GM18505 (cell line): ENCODE measurements around the gene PHOX2B.
"Not testable (repeated sequence)": the region's sequence is repeated elsewhere in the genome, so short reads cannot be mapped to it uniquely, and the experiment has no call there.

Experiments used
- ATAC-seq: cut with Tn5 transposase; IDR thresholded peaks from one replicate; pipeline ENCODE4 v1.9.1; 2021; ENCODE audit not compliant: unreplicated experiment
- POLR2A ChIP-seq: IDR thresholded peaks from 4 replicates; pipeline ENCODE4 v1.6.1; 2011; ENCODE audit warnings: borderline replicate concordance; ENCODE audit not compliant: insufficient read depth, insufficient read length; ENCODE audit errors: extremely low read depth

The PHOX2B gene

DNA sequence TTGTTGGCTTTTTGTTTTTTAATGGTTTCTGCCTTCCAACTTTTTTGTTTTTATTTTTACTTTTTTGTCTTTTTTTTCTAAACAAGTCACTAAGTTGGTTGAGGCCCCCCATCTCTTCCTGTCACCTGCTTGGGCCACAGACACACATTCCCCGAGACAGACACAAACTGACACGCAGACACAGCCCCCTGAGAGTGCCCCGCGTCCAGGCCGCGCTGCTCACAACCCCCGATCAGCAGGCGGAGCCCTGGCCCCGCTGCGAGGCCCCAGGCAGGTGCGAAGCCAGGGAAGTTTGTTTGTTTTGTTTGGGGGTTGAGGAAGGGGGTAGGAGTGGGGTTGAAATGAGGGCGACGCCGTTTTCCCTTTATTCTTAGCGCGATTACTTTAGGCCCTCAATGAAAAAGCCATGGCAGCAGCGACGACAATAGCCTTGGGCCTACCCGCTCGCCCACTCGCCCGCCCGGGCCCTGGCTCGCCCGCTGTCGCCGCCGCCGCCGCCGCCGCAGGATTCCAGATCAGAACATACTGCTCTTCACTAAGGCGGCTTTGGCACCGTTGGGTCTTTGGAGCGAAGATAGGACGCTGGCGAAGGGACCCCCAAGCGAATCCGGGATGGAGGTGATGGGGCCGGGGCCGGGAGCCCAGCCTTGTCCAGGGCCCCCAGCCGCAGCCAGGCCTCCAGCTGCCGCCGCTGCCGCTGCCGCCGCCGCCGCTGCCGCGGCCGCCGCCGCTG lies 3.1 kb downstream of the PHOX2B start:
- no peak for TF ChIP-seq POLR2A
- ATAC-seq, result no peak

DNA sequence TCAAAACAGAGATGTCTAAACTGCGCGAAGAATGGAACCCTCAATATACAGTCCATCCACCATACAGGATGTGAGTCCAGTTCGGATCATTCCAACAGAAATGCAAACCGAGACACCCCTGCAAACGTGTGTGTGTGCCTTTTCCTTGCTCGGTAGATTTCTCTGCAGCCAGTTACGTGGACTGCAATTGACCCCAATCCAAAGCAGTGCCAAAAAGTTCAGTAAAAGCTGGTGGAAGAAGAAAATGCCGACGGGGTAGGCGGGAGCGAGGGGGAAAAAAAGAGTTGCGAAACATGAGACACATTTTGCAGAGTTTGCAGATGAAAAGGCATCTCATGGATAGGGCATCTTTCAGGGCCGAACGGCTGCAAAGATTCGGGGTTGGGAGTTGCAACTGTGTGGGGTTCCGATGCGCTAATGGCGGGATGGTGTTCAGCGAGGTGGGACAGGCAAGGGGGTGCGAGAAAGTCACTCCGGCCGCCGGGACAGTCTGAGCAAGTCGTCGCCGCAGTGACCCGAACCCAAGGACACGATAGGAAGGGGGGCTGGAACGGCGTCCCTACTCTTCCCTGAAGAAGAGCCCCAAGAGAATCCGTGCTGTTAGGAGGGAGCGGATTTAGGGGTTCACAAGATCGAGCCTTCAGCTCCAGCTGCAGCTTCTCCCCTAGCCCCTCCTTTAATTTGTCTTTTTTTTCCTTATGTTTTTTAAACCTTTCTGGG lies 3.8 kb downstream of the PHOX2B start:
- no peak for TF ChIP-seq POLR2A
- ATAC-seq, result no peak

DNA sequence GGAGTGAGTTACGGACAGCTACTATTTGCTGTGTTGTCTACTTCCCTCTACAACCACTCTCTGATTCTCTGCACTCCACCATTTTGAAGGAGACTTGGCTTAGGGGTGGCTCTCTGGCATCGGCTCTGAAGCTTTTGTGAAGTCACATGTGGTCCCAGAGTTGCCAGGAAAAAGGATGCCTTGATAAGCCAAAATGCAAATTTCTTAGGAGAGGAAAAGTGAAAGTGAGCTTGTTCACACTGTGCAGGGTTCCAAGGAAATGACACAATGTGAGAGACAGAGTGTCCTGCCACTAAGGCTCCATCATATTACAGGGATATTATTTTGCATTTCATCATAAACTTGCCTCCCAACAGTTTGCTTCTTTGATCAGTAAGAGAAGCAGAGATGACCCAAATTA lies 7.2 kb downstream of the PHOX2B start:
- ATAC-seq, result no peak
- TF ChIP-seq POLR2A, result no peak

DNA sequence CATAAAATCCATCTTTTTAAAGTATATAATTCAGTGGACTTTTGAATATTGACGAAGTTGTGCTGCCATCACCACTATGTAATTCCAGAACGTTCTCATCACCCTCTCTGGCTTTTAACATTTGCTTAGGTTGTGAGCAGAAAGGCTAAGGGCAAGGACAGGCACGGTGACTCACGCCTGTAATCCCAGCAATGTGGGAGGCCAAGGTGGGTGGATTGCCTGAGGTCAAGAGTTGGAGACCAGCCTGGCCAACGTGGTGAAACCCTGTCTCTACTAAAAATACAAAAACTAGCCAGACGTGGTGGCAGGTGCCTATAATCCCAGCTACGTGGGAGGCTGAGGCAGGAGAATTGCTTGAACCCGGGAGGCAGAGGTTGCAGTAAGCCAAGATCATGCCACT lies 11.0 kb downstream of the PHOX2B start:
- ATAC-seq, result not testable (repeated sequence)

DNA sequence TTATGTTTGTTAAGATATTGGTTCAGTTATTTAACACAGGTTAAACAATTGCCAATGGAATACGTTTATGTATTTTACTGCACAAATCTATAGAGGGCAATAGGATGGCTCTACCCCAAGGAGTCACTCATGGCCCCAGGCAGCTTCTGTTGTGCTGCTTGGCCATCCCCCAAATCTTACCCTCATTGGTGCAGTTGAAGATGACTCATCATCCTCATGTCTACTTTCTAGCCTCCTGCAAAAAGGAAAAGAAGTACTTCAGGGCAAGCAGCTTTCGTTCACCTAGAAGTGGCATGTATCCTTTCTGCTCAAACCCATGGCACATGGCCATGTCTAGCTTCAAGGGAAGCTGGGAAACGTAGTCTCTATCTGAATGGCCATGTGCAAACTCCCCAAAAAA lies 14.2 kb downstream of the PHOX2B start:
- TF ChIP-seq POLR2A, result no peak
- no peak for ATAC-seq

DNA sequence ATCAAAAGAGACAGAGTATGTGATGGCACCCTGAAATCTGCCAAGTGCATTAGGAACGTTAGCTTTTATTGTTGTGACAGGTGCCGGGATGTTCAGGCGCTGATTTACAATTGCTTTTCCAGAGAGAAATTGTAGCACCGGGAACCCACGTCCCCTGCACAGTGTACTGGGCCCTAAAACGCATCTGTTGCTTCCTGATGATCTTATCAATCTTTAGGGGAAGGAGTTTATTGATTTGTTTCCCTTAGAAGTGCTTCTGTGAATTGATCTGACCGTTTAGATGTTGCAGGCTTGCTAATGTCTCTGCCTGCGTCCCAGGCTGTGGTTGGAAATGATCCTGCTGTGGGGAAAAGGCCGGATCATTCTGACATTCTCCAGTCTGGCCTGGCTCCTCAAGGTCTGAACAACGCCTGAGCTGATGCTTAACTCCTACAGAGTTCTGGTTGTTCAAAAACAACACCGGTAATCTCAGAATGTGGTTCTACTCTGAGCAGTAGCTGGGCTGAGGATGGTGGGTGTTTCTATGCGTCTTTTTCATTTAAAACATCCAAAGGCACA lies 16.9 kb downstream of the PHOX2B start:
- no peak for ATAC-seq
- TF ChIP-seq POLR2A, result no peak

DNA sequence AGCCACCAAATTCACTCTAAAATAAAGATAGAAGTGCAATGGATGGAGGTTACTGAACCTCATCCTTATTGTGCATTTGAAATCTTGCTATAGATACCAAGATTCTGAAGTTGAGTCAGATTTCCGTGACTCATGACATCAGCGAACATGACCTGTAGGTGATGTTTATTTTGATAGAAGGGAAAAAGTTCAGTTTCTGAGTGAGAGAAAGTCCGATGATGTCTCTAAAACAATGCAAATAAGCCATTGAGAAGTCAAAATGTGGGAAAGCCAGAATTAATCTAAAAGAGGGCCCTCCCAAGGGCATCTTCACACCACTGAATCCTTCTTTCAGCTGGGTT lies 20.0 kb downstream of the PHOX2B start:
- ATAC-seq, result no peak

DNA sequence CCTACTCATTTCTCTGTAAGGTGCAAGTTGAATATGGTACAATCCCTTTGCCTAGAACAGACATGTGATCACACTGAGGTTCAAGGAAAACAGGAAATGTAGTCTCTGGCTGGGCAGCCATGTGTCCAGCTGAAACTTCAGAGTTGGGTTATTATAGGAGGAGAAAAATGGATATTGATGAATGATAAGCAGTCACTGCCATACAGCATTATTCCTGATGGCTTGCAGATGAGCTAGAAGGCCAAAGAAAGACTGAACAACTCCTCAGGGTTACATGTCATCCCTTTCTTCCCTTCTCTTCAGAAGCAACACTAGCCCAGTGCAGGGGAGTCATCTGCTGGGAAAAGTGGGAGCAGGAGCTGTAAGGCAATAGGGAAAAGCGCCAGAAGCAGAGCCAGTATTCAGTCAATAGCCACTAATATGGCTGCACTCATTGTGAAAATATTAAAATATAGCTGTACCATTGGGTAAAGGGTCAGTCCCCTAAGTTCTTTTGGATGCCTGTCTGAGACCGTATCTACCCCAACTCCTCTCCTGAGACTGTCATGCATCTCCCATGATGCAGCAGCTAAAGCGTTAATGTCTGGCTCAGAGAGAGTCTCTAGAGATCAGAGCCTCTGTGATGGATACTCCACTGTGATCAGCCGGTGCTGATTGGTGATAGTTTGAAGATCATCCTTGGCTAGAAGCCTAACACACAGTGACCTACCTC lies 20.5 kb downstream of the PHOX2B start:
- no peak for ATAC-seq
- TF ChIP-seq POLR2A, result no peak

More for the DNA sequence above, 20.0 kb downstream of the PHOX2B start:
- TF ChIP-seq POLR2A, result no peak

DNA sequence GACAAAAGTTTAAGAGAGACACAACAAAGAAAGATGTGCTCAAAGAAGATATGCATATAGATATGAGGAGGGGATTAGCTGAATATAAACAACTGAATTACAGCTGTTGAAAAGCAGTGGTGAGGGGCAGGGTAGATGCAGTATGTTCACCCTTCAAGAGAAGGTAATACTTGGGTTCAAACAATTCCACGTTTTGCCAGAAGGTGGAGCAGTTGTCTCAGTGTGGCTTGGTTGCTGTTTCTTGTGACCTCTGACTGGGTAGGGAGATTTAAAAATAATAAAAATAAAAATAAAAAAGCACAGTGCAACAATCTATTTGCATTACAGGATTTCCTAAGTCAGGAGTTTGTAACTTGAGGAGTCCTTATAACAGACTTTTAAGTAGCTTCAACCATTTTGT lies 23.3 kb downstream of the PHOX2B start:
- ATAC-seq, result no peak
- no peak for TF ChIP-seq POLR2A

DNA sequence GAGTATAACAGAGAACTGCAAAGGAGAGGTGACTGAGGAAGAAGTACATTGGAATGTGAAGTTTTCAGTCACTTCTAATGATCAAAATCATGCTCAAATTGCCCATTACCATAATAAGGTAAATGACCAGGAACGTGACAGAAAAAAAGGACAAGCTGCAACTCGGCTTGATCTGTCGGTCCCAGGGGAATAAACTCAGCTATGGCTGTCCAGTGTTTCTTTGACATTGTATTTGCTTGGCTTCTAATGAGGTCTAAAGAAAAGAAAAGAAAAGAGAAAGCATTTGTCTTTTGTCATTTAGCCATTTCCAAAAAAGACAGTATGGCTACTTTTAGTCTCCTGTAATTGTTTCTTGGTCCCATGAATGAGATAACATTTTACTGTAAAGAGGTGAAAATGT lies 25.2 kb downstream of the PHOX2B start:
- no peak for ATAC-seq
- TF ChIP-seq POLR2A, result no peak

DNA sequence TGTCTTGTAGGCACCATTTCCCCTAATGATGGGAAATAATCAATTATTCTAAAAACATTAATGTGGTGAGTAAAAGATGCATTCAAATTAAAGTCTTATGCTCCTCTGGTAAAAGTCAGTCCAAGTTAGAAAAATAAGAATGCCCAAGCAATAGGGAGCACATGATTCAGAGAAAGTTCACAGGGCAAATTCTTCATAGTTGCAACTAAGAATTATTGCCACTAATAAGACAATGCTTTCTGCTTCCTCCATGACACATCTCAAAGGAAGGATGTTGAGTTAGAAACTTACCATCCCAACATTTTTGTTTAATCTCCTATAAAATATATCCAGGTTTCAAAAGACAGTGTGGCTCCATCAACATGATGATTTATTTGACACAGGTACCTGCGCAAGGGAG lies 26.3 kb downstream of the PHOX2B start:
- TF ChIP-seq POLR2A, result no peak
- ATAC-seq, result no peak

DNA sequence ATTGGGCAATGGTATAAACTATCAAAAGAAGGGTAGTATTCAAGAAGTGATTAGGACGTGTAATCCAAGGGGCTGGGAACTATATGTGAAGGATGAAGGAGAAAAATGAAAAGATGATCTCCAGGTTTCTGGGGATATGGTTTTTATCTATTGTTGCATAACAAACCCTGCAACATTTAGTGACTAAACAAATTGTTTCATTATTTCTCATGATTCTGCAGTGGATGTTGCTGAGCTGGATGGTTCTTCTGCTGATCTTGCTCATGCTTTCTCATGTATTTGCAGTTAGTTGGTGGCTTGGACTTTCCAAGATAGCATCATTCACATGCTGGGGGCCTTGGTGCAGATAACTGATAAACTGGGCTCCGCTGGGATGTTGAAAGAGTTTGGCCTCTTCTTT lies 29.1 kb downstream of the PHOX2B start:
- no peak for TF ChIP-seq POLR2A
- no peak for ATAC-seq

DNA sequence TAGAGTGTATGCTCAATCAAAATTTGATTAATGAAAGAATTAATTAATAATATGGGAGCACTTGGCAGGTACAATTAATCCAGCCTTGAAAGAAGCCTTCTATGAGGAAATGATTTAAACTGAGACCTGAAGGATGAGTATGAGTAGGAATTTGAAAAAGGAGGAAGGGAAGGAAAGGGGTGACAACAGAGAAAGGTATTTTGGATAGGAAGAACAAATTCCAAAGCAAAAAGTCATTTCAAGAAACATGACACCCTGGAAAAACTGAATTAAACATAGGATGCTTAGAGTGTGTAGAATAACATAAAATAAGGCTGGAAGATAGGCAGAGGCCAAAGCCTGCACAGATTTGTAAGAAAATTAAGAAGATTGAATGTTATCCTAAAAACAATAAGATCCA lies 29.6 kb downstream of the PHOX2B start:
- ATAC-seq, result no peak
- TF ChIP-seq POLR2A, result no peak

DNA sequence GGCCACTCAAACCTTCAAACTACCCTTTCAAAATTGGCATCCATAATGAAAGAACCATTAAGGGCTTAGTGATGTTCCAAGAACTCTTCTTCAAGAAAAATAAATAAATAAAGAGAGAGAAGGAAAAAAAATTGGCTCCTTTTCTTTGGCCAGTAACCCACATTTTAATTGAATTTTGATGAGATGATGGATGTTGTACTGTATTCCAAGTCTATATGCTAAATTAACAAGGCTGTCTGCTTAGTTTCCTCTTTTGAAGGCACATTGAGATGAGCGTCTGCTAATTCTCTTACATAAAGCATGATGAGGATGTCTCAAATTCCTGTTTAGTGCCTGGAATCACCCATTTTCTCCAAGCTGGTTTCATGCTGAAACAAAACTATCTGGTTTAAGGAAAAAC lies 33.4 kb downstream of the PHOX2B start:
- ATAC-seq, result no peak
- TF ChIP-seq POLR2A, result no peak
